GM21723 (cell line): ENCODE data around the gene PAPPA2.
"Not testable (repeated sequence)": the region's sequence is repeated elsewhere in the genome, so short reads cannot be mapped to it uniquely, and the experiment has no call there.

Source experiments
- ATAC-seq: cut with Tn5 transposase; IDR thresholded peaks from one replicate; pipeline ENCODE4 v1.9.1; 2021; ENCODE audit warnings: mild to moderate bottlenecking, moderate library complexity; ENCODE audit not compliant: unreplicated experiment

The PAPPA2 gene

DNA sequence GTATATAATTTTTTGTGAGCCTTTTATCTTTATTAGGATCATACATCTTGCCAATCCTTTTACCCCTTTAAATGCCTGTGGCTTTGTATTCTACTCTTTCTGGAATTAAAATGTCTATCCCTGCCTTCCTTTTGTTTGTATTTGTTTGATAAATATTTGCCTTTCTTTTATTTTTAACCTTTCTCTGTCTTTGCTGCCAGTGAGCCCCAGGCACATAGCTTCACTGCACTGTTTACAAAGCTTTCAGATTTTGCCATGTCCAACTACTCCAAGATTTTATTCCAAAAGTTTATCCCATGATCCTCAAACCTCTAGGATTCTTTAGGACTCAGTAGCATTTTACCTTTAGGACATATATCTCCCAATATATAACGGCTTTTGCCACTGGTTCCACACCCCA, 281.2 kb downstream of the PAPPA2 start:
- ATAC-seq = no peak

DNA sequence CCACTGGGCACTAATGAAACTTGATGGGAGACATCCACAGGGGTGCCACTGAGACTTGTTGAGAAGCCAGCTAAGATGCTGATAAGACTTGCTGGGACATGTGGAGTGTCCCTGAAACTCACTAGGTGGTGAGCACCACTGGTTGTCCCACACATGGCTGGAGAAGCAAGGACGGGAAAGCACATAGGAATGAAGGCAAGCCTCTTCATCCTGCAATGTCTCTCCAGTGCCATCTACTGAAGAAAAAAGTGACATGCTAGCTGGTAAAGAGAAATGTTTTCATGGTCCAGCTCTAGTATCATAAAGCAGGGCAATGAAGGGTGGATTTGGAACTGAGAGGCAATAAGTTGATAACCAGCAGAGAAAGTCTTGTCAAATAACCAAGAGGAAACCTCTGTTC, 283.0 kb downstream of the PAPPA2 start:
- no peak for ATAC-seq

DNA sequence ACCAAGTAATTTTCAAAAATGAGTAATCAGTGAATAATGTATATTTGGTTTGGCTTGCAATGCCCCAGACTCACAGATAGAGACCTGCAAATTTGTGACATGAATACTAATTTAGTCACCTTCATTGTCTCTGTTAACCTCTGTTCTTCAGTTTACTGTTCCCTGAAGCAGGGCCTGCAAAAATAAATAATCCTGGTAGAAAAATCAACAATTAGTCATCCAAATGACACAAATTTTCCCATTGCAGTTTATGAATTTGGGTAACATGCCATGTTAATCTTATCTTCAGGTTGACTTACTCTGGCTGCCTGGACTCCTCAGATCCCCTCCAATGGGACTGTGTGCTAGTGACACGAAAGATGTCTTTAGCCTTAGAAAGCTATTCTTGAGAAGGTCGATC, 289.5 kb downstream of the PAPPA2 start:
- ATAC-seq = no peak

DNA sequence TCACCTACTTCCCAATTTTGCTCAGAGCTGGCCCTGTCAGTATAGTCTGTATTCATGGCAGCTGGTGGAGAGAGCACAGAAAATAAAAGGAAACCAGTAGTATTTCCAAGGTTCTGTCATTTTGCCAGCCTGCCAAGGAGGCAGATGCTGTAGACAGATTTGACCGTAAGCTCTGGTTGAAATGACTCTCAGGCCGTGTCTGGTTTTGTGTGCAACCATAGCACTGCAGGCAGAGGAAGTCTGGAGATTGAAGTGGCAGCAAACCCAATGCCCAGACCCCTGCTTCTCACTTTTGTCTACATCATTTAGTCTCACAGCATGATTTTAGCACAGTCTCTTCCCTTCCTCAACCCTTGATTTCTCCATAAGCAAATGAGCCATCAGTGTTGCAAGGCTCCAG, 291.7 kb downstream of the PAPPA2 start:
- ATAC-seq = no peak

DNA sequence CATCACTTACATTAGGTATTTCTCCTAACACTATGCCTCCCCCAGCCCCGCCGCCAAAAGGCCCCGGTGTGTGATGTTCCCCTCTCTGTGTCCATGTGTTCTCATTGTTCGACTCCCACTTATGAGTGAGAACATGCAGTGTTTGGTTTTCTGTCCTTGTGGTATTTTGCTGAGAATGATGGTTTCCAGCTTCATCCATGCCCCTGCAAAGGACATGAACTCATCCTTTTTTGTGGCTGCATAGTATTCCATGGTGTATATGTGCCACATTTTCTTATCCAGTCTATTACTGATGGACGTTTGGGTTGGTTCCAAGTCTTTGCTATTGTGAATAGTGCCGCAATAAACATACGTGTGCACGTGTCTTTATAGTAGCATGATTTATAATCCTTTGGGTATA, 293.8 kb downstream of the PAPPA2 start:
- not testable (repeated sequence) for ATAC-seq

DNA sequence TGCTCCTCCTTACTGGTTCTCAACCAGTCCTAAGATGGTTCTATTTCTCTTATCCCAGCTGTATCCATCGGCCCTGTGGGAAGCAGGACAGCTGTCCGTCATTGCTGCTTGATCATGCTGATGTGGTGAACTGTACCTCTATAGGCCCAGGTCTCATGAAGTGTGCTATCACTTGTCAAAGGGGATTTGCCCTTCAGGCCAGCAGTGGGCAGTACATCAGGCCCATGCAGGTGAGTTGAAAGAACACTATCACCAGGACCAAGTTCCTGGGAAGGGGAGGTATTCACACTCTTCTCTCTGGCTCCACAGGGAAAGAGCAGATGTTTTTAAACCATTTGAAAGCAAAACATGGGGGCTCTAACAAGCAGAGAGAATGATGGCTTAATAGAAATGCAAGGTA, 302.6 kb downstream of the PAPPA2 start:
- ATAC-seq = no peak

DNA sequence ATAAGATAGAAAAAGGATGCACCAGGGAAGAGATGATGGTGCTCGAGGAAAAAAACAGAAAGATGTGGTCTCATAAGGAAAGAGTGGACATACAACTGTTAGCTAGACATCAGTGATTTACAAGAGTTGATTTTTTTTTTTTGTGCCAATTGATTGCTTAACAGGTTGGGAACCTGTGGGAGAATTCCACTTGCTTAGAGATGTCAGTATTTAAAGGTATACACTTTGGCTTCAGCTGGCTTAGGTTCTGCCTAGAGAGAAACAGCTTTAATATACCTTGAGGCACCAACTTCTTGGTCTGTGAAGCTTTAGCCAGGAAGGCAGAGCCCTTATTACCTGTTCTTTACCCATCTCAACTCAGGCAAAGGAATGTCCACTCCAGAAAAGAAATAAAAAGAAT, 303.8 kb downstream of the PAPPA2 start:
- no peak for ATAC-seq

DNA sequence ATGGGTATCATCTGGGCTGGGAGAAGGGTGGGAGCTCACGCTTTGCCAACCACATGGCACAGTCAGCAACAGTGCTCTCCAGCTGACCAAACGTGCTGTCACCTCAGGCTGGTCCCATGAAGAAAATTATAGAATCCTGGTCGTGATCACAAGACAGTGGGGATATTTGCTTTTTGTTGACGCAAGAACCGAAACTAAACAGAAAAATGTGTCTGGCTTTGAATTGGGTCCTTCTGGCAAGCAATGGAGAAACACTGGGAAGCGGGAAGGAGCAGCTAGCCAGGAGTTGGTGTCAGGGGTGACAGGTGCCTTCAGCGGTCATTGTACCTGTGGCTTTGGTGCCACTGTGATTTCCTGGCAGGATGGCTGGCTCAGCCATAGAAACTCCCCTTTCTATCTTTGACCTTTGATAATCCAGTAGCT, 304.8 kb downstream of the PAPPA2 start:
- ATAC-seq = no peak

DNA sequence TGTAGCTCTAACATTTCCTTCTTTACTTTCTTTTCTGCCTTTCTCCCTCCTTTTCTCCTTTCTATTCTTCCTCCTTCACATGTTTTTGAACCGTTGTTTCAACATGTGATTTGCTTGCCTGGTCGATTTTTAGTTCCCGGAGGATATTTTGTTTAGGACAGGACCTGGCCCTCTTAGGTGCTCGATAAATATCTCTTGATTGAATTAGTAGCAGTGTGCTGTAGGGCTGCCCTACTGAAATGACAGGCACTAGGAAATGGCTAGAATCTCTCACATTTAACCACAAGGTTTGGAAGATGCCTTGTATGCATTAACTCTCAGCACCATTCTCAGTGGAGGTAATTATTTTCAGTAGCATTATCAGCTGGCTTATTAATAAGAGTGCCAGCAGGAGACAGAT, 305.6 kb downstream of the PAPPA2 start:
- ATAC-seq = no peak

DNA sequence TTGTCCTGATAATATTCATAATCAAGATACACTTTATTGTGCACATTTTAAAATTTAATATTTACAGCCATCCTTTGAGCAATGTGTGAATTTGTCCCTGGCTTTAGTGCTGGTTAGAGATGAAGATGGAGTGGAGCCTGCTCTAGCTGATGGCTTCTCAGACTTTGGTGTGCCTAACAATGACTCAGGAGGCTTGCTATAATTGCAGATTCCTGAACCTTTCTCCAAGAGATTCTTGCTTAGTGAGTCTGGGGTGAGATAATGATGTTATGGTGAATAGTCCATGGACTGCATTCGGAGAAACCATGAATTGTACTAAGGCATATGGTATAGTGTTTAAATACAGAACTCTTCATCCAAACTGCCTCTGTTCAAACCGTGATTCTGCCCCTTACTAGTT, 307.1 kb downstream of the PAPPA2 start:
- no peak for ATAC-seq

DNA sequence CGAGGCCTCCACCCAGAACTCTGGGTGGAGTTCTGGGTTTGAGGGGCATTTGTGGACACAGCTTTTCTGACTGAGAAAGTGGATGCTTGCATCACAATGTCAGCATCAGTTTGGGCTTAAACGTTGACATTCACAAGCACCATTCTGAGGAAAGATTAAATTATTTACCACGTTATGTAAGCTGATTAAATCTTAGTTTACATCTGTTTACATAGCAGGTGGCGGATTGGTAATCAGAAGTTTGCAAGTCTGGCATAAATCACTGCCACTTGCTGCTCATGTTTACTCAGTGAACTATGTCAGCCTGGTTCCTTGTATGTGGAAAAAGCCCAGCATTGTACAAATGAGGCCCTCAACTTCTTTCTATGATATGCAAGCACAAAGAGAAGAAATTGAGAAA, 310.1 kb downstream of the PAPPA2 start:
- no peak for ATAC-seq

DNA sequence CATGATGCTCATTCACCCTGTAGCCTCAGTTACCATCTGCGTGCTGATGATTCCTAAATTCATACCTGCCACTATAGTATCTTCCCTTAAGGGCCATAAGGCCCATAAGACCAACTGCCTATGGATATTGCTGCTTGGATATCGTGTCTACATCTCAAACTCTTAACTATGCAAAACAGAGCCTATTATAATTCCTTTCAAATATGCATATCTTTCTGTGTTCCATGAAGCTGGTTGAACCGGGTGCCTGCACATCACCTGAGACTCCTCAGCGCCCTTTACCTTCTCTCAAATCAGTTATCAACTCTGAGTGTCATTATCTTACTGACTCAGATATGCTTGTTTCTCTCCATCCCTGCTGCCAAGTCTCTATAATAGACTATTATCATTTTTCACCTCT, 311.2 kb downstream of the PAPPA2 start:
- no peak for ATAC-seq

DNA sequence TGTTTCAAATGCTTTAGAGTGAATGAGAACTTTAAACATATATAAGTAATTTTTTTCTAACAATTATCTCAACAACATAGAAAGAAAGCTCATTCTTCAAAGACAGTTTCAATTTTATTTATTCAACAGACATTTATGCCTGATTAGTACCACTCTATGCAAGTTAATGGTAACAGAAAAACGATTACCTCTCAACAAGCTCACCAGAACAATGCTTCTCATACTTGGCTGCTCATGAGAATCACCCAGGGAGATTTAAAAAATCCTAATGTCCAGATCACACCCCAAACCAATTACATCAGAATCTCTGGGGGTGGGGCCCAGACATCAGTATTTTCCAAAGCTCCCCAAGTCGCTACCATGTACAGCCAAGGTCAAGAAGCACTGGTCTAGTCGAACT, 312.4 kb downstream of the PAPPA2 start:
- ATAC-seq = no peak

DNA sequence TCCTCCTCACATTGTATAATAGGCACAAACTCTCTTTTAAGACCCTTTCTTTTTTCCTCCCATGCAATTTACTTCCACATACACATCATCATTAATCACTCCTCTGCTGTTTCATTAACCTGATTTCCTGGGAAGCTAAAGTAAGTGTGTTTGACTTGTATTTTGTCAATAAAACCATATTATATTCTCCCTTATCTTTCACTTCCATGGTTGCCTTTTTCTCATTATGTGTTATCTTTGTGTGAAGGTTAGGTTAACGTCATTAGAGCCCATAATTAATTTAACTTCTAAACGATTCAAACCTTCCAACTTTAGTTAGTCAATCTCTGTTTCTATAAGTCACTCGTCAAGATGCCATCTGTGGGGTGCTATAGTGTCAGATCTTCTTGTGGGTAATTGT, 313.0 kb downstream of the PAPPA2 start:
- no peak for ATAC-seq

DNA sequence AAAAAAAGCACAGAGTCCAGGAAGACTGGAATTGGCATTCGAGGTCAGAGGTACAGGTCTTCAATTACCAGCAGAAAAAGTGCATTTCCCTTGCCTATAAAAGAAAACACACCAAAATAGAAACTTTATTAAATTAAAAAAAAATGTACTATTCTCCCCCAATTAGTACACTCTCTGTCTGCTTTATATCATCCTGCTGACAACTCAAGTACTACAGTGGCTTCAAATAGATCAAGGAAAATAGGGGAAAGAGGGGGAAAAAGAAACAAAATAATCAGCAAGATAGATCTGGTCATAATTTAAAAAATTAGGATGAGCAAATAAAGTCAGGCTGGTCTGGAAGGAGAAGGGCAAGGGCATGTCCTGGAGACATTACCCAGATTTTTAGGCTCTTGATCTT, 315.1 kb downstream of the PAPPA2 start:
- ATAC-seq = no peak

DNA sequence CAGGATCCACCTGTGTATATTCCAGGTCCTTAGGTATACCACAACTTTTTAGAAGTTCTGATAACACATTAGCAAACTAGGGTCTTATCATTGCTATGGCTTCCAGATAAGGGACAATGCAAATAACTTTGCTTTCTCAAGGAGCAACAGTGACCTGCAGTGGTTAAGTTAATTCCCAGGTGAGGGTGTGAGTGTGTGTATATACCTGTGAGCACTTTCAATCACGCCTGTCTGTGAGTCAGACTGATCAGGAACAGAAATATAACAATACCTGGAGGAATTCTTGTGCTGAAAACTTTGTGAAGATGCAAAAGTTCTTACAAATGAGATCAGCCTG, 317.0 kb downstream of the PAPPA2 start:
- ATAC-seq = no peak

DNA sequence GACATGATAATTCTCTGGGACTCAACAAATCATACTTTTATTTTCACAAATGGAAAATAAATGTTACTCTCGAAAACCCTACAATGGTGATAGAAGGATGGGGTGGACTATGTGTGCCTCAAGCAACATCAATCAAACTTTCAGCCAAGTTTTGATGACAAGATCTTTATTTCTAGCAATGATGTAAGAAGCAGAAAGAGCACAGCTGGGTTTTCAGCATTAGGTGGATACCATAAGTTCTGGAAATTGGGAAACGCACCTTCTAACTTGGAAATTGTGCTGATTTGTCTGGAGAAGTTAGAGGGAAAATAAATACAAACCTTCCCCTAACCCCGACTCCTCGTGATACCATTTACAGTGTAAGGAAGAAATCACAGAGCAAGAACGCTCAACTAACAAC, 320.3 kb downstream of the PAPPA2 start:
- ATAC-seq = no peak

DNA sequence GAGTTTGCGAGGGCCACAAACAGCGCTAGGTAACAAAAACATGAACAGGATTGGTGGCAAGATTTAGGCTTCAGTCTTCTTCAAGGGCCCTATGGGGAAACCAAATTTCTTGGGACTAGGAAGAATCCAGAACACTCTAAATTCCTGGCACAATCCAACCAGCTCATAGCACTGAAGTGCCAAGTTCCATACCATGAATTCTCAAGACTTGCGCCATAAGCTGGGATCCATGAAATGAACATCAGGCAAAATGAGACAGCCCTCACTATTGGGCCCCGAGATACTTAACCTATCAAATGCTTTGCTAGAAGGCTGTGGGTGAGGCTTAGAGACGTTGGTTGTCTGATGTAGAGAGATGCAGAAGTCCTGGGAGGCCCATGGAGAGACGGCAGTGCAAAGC, 322.1 kb downstream of the PAPPA2 start:
- ATAC-seq = no peak

DNA sequence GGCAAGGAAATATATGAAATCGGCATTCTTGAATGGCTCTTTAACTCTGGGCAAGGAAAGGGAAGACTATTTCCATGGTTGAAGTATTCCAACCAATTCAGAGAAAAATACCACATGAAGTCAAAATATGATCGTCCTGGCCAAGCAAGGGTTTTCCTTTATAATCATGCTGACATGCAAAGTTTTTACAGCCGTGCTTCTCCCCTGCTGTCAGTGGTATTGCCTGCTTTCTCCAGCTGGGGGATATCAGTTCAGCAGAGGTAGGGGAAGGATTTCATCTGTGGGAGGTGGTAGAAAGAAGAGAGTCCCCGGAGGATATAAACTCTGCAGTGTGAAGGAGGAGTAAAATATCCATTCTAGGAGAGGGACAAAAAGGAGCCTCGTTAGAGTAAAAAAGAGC, 322.8 kb downstream of the PAPPA2 start:
- peak; percentile 10 for ATAC-seq

DNA sequence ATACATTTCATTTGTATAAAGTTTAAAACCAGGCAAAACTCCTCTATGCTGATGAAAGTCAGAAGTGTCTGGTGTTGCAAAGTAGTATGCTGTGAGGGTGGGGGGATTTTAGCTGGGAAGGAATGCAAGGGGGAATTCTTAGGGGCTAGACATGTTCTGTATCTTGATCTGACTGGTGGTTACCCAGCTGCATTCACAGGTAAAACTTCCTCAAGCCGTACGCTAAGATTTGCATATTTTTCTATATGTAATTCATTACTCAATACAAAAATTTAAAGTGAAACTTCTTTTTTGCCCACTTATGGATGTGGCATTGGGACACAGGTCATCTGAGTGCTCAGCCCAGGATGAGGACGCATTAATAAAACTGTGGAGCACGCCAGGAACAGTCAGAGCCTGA, 323.3 kb downstream of the PAPPA2 start:
- ATAC-seq = peak; percentile 62

DNA sequence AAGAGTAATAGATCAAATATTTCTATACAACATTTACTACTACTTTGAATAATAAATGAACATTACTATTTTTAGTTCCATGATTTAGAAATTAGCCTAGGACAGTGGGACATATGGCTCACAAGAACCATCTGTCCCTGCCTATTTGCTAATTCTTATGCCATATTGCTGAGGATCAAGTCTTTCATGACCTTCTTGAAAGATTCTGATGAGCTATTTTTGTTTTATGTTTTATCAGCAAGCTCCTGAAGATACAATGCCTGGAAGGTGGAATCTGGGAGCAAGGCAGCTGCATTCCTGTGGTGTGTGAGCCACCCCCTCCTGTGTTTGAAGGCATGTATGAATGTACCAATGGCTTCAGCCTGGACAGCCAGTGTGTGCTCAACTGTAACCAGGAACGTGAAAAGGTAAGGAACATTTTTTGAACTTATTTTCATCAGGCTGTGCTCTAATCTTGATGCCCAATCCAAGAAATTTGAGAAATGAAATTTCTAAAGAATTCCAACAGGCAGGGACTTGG, 326.7 kb downstream of the PAPPA2 start:
- ATAC-seq = no peak

DNA sequence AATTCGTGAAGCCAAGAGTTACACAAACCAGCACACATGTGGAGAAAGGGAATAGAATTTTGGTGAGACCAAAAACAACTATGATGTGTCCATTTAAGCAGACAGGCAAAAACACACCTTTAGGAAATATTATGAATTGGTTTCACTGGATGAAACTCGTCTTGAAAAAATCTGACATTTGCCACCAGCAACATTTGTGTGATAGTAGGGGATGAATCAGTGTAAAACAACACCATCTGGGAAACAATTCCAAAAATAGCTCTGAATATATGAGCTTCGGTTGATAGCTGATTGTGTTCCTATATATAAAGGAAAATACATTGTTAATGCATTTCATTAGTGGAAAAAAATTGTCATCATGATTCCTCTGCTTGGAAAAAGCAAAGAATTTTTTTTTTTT, 327.8 kb downstream of the PAPPA2 start:
- no peak for ATAC-seq

DNA sequence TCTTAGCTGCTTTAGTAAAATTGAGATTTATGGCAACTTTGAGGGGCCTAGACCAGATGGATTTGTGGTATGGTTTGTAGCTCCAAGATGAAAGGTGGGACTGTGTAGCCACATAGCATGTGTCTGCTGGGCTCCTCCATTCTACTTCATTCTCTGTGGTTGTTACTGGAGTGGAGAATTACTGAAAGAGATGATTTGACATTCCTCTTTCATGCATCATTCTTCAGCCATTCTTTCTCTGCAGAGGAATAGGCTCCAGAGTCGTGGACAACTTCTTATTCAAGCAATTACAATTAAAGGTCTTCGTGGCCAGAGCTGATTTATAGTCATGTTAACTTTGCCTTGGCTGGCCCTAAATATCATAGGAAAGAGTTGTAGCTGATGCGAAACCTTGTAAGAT, 328.9 kb downstream of the PAPPA2 start:
- no peak for ATAC-seq
